ENCODE data around the gene THOP1.
"Not testable (repeated sequence)": the region's sequence is repeated elsewhere in the genome, so short reads cannot be mapped to it uniquely, and the experiment has no call there.

The THOP1 gene

GRCh38 chr19:2817237-2817829 is 32.0 kb downstream of the THOP1 start:
- not testable (repeated sequence) for DNase-seq

GRCh38 chr19:2819540-2820111 is 34.3 kb downstream of the THOP1 start, which contains the start of gene ZNF554:
Gene ZNF554 (plus strand): TSS chr19:2819868. CDS start chr19:2820072, 204 bp downstream.
- peak; percentile 97 for DNase-seq

- DNase-seq: peak; percentile 6
Measured at GRCh38 chr19:2820112-2820702, 34.9 kb downstream of the THOP1 start.

GRCh38 chr19:2822846-2823245 is 37.5 kb downstream of the THOP1 start:
- no peak for DNase-seq

- DNase-seq: no peak
Measured at GRCh38 chr19:2823646-2824045, 38.3 kb downstream of the THOP1 start.

- DNase-seq: no peak
Measured at GRCh38 chr19:2824129-2824528, 38.8 kb downstream of the THOP1 start.

GRCh38 chr19:2827022-2827421 is 41.7 kb downstream of the THOP1 start:
- DNase-seq: no peak

- no peak for DNase-seq
Measured at GRCh38 chr19:2827840-2828489, 42.7 kb downstream of the THOP1 start.

- no peak for DNase-seq
Measured at GRCh38 chr19:2834294-2834871, 49.1 kb downstream of the THOP1 start.

GRCh38 chr19:2837430-2837829 is 52.1 kb downstream of the THOP1 start:
- no peak for DNase-seq

GRCh38 chr19:2840794-2841791 is 55.8 kb downstream of the THOP1 start, which contains the start of gene ZNF555:
Gene ZNF555 (plus strand): TSS chr19:2841475. CDS start chr19:2841573, 98 bp downstream.
- peak; percentile 98 for DNase-seq

GRCh38 chr19:2841855-2842574 is 56.7 kb downstream of the THOP1 start:
- no peak for DNase-seq

- no peak for DNase-seq
Measured at GRCh38 chr19:2845107-2845506, 59.8 kb downstream of the THOP1 start.

- DNase-seq: no peak
Measured at GRCh38 chr19:2846180-2846894, 61.0 kb downstream of the THOP1 start.

- DNase-seq: no peak
Measured at GRCh38 chr19:2847507-2847906, 62.2 kb downstream of the THOP1 start.

- DNase-seq: no peak
Measured at GRCh38 chr19:2848616-2849015, 63.3 kb downstream of the THOP1 start.

GRCh38 chr19:2850256-2850925 is 65.1 kb downstream of the THOP1 start:
- DNase-seq: no peak

- no peak for DNase-seq
Measured at GRCh38 chr19:2852598-2852997, 67.3 kb downstream of the THOP1 start.

GRCh38 chr19:2853015-2853606 is 67.8 kb downstream of the THOP1 start:
- no peak for DNase-seq

- DNase-seq: no peak
Measured at GRCh38 chr19:2854849-2855248, 69.5 kb downstream of the THOP1 start.

Data from activated naive CD4-positive, alpha-beta T cell treated with Interleukin-2 at 50 U/mL for 16 hours (primary cell).